HG03045 (cell line): Measurements from ENCODE around the gene SURF6.
A peak's percentile ranks its signal among the peaks of the same experiment; 100 is the strongest.
"Not testable (repeated sequence)": the region's sequence is repeated elsewhere in the genome, so short reads cannot be mapped to it uniquely, and the experiment has no call there.

Experiments used
- ATAC-seq: cut with Tn5 transposase; IDR thresholded peaks from one replicate; pipeline ENCODE4 v1.9.1; 2021; ENCODE audit warnings: mild to moderate bottlenecking, moderate library complexity; ENCODE audit not compliant: unreplicated experiment

The SURF6 gene

DNA sequence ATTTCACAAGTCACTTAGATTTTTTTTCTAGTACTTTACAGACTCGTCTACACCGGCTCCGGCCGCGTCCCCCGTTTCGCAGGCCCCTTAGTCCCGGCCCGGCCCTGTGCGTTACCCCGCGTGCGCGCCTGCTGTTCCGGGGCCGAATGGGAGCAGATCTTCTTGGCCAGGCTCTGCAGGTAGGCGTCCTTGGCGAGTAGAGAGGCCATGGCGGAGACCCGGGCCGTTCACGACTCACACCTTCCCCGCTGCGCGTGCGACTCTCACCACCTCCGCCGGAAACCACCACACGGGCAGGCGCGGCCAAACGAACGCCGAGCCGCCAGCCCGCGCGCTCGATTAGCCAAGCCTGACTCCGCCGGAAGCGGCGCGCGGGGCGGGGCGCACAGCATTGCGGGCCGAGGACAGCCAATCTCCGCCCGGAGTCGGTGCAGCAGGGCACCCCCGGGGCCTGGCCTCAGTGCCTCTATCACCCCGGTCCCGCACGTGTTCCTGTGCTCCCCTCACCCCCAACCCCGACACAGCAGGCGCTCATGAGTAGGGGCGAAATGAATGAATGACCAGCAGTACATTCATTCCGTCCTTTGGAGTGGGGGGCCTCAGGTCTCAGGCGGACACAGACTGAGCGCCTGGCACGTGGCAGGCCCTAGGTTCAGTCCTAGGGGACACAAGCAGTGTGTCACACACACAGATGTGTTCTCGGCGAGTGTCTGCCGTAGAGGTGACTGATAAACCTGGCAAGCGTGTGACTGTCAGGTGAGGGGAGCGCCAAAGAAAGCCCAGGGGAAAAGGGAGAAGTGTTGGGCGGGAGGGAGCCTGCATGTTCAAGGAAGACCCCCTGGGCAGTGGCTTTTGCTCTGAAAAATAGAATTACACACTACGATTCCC lies at the start of gene SURF6:
Gene SURF6 (minus strand): TSS at position 265 of the 888 bp plus-strand sequence. CDS start 56 bp downstream, at position 209.
- peak; percentile 84 for ATAC-seq

DNA sequence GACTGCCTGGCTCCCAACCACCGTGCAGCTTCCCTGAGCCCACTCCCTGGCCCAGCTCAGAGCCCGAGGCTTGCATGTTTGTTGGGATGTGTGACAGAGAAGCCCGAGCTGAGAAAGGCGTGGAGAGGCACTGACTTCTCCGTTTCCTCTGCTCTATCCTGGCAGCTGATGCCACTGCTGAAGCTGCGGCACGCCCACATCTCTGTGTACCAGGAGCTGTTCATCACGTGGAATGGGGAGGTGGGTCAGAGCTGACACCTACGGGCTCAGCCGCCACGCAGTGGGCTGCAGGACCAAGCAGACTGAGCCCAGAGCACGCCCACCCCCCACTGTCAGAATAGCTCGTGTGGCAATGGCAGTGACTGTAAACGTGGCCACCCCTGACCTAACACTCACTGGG lies 49.5 kb upstream of the SURF6 start:
- ATAC-seq = no peak

DNA sequence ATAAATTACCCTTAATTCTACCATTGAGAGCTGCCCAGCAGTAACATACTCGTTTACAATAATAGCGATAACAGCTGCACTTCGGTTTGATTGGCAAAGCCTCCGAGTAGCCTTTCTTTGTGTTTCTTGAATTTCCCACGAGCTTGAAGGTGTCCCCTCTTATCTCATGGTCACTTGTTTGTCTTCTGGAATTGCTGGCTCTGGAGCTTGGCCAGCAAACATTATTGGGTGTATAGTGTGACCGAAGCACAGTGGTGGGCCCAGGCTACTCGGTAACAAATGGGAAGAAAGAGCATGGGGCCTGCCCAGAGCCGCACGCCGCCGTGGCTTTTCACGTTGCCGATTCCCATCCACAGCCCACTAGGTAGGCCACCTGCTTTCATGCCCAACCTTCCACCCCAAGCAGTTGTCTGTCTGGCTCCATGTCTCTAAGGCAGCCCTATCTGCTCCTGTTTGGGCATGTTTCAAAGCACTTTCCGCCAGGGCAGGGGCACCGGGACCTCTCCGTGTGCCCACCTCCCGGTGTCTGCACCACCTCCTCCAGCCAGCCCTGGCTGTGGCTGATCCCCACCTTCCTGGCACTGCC lies 48.8 kb upstream of the SURF6 start:
- no peak for ATAC-seq

DNA sequence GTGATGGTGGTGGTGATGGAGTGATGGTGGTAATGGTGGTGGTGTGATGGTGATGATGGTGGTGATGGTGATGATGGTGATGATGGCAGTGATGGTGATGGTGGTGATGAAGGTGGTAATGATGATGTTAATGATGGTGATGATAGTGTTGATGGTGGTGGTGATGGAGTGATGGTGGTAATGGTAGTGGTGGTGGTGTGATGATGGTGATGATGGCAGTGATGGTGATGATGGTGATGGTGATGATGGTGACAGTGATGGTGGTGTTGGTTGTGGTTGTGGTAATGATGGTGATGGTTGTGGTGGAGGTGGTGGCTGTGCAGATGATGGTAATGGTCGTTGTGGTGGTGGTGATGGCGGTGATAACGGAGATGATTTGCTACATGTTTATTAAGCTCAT lies 47.5 kb upstream of the SURF6 start:
- ATAC-seq = no peak

DNA sequence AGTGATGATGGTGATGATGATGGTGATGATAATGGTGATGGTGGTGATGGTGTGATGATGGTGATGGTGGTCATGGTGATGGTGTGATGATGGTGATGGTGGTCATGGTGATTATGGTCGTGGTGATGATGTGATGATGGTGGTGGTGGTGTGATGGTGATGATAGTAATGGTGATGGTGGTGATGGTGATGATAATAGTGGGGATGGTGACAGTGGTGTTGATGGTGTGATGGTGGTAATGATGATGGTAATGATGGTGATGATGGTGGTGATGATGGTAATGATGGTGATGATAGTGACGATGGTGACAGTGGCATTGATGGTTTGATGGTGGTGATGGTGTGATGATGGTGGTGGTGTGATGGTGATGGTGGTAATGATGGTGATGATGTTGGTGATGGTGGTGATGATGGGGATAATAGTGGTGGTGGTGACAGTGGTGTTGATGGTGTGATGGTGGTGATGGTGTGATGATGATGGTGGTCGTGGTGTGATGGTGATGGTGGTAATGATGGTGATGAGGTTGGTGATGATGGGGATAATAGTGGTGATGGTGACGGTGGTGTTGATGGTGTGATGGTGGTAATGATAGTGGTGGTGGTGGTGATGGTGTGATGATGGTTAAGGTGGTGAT lies 46.6 kb upstream of the SURF6 start:
- ATAC-seq = no peak

DNA sequence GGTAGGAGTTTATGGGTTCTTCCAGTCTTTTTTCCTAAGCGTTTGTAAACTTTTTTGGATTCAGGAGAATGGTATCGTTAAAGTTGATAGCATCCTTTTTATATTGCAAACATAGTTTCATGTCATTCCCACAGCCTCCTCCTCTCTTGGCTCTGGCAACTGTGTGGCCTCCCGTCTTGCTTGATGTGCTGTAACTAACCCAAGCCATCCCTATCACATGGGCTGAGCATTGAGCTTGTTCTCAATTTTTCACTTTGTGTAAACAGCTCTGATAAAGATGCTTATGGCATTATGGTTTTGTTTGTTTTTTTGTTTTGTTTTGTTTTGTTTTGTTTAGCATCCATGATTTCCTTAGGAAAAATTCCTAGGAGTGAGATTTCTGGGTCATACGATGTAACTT lies 44.7 kb upstream of the SURF6 start:
- no peak for ATAC-seq

DNA sequence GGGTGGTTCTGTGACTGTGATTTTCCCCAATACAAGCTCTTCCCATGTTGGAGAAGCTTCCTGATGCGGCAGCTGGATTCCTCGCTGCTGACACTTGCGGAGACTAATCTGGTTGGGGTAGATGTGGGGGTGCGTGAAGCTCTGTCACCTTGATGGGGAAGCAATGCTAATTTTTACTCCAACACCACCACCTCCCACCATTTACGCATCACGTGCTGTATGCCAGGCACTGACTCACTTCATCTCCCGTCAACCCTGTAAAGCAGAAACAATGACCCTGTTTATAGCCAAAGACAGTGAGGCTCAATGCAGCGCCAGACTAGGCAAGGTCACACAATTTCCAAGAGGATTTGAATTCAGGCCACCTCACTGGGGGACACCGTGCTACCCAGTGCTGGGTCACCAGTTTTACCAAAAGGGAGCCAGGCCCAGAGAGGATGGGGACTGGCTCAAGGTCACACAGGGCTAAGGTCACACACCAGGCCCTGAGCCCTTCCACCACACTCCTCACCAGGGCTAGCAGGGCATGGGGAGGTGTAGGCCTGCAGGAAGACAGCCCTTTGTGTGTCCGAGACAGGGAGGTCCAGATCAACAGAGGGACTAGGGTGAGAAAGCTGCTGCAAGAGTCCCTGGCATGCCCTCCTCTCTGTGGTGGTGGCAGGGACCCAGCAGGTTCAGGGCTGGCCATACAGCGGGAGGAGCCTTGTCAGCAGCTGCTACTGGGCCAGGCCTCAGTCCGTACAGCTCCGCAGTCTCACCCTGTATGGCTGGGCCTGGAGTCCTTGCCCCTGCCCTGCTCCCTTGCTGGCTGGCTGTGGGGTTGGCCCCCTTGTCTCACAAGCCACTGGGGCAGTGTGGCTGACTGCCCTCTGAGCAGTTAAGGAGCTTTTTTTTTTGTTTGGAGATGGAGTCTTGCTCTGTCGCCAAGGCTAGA lies 43.4 kb upstream of the SURF6 start:
- ATAC-seq = no peak

DNA sequence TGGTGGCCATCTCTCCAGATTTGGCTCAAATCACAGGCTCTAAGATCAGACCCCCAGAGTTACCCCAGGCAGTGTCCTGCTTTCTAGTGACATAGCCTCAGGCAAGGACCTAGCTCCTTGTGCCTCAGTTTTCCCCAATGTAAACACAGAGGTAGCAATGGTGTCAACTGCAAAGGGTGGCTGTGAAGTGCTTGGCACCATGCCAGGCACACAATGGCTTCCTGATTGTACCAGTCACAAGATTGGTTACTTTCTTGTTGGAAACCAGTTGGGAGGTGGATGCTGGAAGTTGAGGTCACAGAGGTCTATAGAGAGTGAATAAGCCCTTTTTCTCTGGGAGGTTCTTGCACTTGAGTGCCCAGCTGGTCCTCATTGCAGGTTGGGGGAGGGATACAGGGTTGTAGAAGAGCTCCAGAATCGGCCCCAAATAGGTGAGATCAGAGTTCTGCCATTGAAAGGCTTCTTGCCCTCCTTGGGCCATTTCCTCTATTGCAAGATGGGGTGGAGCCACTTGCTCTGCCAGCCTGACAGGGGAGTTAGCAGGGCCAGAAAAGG lies 42.5 kb upstream of the SURF6 start:
- no peak for ATAC-seq

DNA sequence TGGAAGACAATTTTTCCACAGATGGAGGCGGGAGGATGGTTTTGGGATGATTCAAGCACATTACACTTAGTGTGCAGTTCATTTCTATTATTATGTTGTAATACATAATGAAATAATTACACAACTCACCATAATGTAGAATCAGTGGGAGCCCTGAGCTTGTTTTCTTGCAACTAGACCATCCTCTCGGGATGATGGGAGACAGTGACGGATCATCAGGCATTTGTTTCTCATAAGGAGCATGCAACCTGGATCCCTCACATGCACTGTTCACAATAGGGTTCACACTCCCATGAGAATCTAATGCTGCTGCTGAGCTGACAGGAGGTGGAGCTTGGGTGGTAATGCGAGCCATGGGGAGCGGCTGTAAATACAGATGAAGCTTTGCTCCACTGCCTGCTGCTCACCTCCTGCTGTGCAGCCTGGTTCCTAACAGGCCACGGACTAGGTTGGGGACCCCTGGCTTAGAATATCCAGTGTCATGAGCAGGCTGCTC lies 41.8 kb upstream of the SURF6 start:
- ATAC-seq = no peak

DNA sequence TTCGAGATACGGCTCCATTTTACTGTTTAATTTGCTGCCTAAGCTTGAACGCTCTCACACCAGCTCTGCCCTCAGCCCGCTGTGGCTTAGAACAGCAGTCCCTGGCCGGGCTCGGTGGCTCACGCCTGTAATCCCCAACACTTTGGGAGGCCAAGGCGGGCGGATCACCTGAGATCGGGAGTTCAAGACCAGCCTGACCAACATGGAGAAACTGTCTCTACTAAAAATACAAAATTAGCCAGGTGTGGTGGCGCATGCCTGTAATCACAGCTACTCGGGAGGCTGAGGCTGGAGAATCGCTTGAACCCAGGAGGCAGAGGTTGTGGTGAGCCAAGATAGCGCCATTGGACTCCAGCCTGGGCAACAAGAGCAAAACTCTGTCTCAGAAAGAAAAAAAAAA lies 41.3 kb upstream of the SURF6 start:
- not testable (repeated sequence) for ATAC-seq

DNA sequence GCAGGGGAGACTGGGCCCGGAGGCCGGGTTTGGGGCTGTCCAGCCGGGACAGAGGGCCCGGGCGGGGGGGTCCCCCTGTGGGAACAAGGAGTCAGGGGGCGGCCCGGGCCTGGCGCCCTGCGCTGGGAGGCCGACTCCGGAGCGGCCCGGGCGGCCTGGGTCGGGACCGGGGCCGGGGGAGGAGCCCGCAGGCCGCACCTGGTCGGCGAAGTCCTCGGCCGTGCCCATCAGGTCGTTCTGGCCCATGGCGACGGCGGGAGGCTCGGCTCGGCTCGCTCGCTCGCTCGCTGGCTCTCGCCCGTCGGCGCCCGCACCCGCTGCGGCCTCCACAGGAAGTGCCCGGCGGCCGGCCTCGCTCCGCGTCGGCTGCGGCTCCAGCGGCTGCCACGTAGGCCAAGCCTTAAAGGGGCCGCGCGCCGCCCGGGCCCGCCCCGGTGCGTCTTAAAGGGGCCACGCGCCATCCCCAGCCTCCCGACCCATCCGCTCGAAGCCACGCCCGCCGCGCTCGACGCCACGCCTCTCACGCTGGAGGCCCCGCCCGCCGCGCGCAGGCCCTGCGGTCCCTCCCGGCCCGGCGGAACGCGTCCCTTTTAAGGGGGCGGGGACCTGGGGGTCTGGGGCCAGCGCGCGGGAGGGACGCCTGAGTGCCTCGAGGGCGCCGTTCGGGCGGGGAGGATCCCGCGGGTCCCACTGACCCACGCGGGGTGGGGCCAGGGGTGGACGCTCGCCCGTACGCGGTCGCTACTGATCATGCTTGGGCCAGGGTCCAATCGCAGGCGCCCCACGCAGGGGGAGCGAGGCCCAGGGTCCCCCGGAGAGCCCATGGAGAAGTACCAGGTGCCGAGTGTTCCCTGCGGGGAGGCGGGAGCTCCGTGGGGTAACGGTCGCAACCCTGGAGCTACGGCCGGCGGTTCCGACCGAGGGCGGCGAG lies 40.0 kb upstream of the SURF6 start, which contains the start of the genes STKLD1 and SURF4:
Gene STKLD1 (plus strand): TSS at position 643 of the 931 bp plus-strand sequence. CDS start 108 bp downstream, at position 751.
Gene SURF4 (minus strand): TSS at position 337 of the 931 bp plus-strand sequence. CDS start 91 bp downstream, at position 246.
- peak; percentile 87 for ATAC-seq

DNA sequence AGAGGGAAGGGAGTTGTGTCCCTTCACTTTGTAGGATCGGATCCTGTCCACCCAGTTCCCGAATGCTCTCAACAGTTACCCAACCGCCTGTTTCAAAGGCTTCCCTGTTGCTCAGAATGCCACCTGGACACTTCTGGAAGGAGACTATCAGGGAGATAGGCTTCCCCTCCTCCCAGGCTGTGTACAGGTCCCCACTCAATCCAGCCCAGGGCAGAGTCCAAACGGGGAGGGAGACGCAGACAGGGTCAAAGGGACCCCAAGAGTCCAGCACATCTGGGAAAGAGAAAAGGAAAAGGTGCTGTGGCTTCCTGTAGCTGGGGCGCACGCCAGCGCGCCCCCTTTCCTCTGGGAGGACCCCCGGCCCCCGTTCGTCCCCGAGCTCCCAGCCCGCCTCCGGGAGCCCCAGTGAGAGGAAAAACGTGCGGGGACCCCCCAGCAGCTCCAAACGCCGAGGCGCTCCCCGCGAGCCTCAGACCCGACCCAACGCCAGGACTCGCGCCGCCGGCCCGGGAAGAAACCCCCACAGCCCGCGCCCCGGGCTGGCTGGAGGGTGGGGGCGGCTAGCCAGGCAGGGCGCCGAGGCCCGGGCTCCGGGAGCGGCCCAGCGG lies 39.2 kb upstream of the SURF6 start:
- peak; percentile 15 for ATAC-seq

DNA sequence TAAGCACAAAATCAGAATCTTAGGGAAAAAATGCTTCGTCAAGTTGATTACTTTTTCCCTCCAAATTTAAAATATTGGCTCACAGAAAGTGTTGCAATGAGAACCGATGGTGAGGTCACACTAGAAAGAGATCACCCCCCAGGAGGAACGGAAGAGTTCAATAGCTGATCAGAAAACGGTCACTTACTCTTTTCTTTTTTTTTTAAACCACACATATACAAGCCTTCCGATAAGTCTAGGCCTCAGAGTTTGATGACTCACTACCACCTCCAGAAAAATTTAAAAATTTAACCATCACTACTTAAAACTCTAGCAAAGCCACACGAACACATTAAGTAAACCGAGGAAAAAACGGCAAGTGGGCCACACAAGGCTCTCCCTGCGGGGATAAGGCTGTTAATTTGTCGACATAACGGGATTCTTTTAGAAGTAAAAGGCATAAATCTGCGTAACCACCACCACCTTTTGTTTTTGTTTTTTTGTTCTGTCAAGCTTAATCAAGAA lies 38.7 kb upstream of the SURF6 start:
- ATAC-seq = no peak

DNA sequence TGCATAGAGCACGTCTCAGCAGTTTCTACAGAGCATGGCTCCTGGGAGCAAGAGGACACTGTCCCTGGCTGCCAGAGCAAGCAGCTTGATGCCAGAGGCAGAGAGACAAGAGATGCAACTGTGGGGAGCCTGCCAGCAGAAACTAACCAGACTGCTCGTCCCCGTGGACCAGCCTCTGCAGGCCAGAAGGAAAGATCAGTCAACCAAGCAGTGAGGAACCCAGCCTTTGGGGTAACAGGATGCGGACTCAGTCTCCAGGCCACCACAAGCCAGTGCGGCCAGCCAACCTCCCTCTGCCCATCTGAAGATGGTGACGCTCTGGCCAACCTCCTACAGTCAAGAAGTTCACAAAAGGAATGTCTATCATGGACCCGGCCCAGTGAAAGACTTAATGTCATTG lies 36.2 kb upstream of the SURF6 start:
- ATAC-seq = no peak

DNA sequence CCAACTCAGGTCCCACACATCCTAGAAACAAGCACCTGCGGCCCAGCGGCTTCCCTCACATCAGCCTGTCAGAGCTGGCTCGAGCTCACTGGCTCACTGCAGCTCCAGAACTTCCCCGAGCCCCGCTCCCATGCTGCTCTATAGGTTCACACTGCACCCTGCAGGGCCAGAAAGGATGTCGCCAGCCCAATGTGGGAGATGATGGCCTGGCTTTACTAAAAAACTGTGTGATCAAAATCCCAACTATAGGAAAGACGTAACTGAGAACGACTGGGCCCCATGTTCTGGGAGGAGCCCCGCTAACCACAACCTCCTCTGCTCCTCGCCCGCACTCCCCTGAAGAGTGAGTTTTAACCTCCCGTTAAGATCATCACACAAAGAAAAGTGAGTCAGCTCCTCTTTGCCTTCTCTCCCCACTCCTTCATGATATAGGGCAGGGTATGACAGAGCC lies 35.3 kb upstream of the SURF6 start:
- ATAC-seq = no peak

DNA sequence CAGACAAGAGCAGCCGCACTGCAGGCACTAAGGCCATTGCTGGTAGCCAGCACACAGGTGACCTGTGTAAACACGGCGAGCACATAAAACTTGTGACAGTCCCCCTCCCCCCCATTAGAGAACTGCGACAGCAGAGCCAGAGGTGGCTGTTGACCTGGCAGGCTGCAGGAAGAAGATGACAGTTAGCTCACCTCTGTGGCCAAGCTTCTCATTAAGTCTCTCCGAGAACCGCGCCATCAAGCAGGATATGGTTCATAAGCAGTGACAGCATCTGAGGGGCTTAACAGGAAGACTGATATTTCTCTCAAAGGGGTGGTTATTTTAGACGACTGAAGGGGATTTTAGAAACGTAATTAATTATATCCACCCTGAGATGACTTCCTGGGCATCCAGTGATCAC lies 34.7 kb upstream of the SURF6 start:
- ATAC-seq = no peak

DNA sequence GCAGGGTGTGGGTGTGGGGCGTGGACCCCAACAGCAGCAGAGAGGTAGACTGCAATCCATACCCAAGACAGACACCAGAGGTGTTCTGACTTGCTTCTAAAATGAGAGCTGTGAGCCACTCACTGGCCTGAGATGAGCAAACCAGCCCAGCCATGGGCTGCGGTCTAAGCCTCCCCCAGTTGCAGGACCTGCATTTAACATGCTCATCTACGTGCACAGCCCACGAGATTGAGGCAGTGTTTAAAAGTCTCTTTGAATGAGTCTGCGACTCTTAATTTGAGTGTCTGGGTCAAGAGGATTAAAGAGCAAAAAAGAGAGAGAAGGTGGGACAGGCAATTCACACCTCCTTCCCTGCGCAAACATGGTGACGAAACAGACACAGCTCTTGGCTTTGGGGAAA lies 33.9 kb upstream of the SURF6 start:
- ATAC-seq = no peak

DNA sequence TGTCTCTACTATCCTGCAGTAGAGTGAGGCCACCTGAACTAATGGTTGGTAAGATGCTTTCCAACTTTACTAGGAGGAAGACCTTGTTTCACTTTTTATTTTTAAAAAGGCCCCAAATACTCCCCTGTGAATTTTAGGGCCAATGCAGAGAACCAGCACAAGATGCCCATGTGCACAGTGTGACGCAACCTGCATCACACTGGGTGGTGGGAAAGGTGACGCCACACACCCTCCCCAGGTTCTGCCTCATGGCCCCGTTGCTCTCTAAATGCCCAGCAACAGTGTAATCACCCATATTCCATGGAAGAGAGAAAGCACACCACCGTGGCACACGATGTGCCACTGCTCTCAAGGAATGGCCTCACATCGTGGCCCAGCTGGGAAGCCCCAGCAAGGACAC lies 33.4 kb upstream of the SURF6 start:
- ATAC-seq = no peak
